ENCODE data around the gene EEFSEC.

DNA sequence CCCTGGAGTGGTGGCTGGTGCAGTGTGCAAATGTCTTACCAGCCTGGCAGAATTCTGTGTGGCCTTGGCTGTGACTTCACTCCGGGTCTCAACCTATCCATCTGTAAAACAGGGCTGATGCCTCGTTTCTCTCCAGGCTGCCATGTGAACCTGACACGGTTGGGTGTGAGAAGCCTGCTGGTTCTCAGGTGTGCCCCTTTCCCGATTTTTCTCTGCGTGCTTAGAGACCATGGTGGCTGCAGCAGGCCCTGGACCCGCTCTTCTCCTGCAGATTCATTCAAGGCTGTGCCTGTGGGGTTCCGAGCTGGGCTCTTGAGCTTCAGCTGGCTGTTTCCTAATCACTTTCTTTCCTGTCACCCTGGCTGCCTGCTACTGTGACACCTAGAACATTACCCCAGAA is 38.9 kb downstream of the EEFSEC start:
- TF ChIP-seq, protein P1, sequence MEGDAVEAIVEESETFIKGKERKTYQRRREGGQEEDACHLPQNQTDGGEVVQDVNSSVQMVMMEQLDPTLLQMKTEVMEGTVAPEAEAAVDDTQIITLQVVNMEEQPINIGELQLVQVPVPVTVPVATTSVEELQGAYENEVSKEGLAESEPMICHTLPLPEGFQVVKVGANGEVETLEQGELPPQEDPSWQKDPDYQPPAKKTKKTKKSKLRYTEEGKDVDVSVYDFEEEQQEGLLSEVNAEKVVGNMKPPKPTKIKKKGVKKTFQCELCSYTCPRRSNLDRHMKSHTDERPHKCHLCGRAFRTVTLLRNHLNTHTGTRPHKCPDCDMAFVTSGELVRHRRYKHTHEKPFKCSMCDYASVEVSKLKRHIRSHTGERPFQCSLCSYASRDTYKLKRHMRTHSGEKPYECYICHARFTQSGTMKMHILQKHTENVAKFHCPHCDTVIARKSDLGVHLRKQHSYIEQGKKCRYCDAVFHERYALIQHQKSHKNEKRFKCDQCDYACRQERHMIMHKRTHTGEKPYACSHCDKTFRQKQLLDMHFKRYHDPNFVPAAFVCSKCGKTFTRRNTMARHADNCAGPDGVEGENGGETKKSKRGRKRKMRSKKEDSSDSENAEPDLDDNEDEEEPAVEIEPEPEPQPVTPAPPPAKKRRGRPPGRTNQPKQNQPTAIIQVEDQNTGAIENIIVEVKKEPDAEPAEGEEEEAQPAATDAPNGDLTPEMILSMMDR (IDR thresholded peaks at IDR 0.05): no peak
- TF ChIP-seq POLR2A (IDR thresholded peaks at IDR 0.05): no peak

Data from breast epithelium (tissue), 3 donors.